ENCODE measurements around the gene EME2. TPM values are rescaled to one million over a fixed set of nuclear protein-coding genes. Genes with fewer than 3 reads are reported as not detected.

Gene EME2
- total RNA-seq, 1 donor from 2014 or later: 8.1 TPM

- ATAC-seq: no peak
- DNase-seq: no peak
- intact Hi-C loops (cut with micrococcal nuclease): no loop called here
Measured at GRCh38 chr16:1825381-1825863, 52.8 kb downstream of the EME2 start.

Small RNAs within 50 kb of the gene (microRNA-seq; reads per million reads assigned to microRNA genes)
- not detected for gene MIR3177 (ENCODE audit: borderline number of aligned reads)

Other genes with a start within 250 kb of the EME2 start
- 28.8 TPM for gene TMEM204, start 239.1 kb upstream of the EME2 start, total RNA-seq
- gene IFT140, start 160.7 kb upstream of the EME2 start, total RNA-seq: 7.5 TPM
- gene CRAMP1, start 160.4 kb upstream of the EME2 start, total RNA-seq: 11.3 TPM
- 41.6 TPM for gene JPT2, start 94.5 kb upstream of the EME2 start, total RNA-seq
- gene MAPK8IP3, start 66.6 kb upstream of the EME2 start, total RNA-seq: 80.3 TPM
- gene NME3, start 1.3 kb upstream of the EME2 start, total RNA-seq: 38.3 TPM
- gene MRPS34, start 324 bp downstream of the EME2 start, total RNA-seq: 85.9 TPM
- gene SPSB3, start 9.8 kb downstream of the EME2 start, total RNA-seq: 40.8 TPM
- 36.6 TPM for gene NUBP2, start 10.2 kb downstream of the EME2 start, total RNA-seq
- not detected for gene IGFALS, start 20.9 kb downstream of the EME2 start, total RNA-seq
- gene HAGH, start 54.0 kb downstream of the EME2 start, total RNA-seq: 182 TPM
- gene FAHD1, start 54.4 kb downstream of the EME2 start, total RNA-seq: 30.0 TPM
- not detected for gene MEIOB, start 99.4 kb downstream of the EME2 start, total RNA-seq
- not detected for gene HS3ST6, start 145.6 kb downstream of the EME2 start, total RNA-seq
- gene MSRB1, start 170.4 kb downstream of the EME2 start, total RNA-seq: 25.9 TPM
- 315 TPM for gene RPL3L, start 181.9 kb downstream of the EME2 start, total RNA-seq
- 769 TPM for gene NDUFB10, start 186.7 kb downstream of the EME2 start, total RNA-seq
- gene RPS2, start 192.0 kb downstream of the EME2 start, total RNA-seq: 788 TPM
- gene RNF151, start 194.0 kb downstream of the EME2 start, total RNA-seq: not detected
- gene TBL3, start 199.2 kb downstream of the EME2 start, total RNA-seq: 24.4 TPM
- not detected for gene NOXO1, start 208.7 kb downstream of the EME2 start, total RNA-seq
- gene GFER, start 211.4 kb downstream of the EME2 start, total RNA-seq: 32.2 TPM
- 1.0 TPM for gene SYNGR3, start 217.2 kb downstream of the EME2 start, total RNA-seq
- 16.0 TPM for gene ZNF598, start 237.0 kb downstream of the EME2 start, total RNA-seq
- not detected for gene NPW, start 247.0 kb downstream of the EME2 start, total RNA-seq